Spleen (tissue), 11 donors: ENCODE measurements around the gene NSL1. TPM values are rescaled to one million over a fixed set of nuclear protein-coding genes. Genes with fewer than 3 reads are reported as not detected.
A peak's percentile ranks its signal among the peaks of the same experiment; 100 is the strongest.

Experiments used
- DNase-seq: peaks from one replicate; pipeline ENCODE4 v3.0.0-alpha.2; 2020
- H3K27ac ChIP-seq, 8 donors: fragments of 200-600 bp; sonication (generic) in 7 of 8; 1 replicate in 4 of 8; 2 replicates in 4 of 8; pipeline versions ENCODE4 v1.5.0 to v1.8.0; 2016 to 2021; ENCODE audit warnings: inconsistent platforms in 4 of 8, mild to moderate bottlenecking in 4 of 8, moderate library complexity in 1 of 8
- H3K27me3 ChIP-seq, 7 donors: fragments of 200-600 bp; sonication (generic) in 6 of 7; replicated peaks in 1 of 7; 1 replicate in 4 of 7; 2 replicates in 3 of 7; pipeline versions ENCODE4 v1.5.0 to v1.8.0; 2016 to 2021; ENCODE audit warnings: inconsistent platforms in 3 of 7, mild to moderate bottlenecking in 1 of 7
- H3K36me3 ChIP-seq, 6 donors: fragments of 200-600 bp; sonication (generic) in 5 of 6; 1 replicate in 4 of 6; 2 replicates in 2 of 6; pipeline versions ENCODE4 v1.5.0 to v1.8.0; 2016 to 2021; ENCODE audit warnings: inconsistent platforms in 2 of 6
- H3K4me1 ChIP-seq, 6 donors: fragments of 200-600 bp; sonication (generic) in 5 of 6; 1 replicate in 3 of 6; 2 replicates in 3 of 6; pipeline versions ENCODE4 v1.5.0 to v1.8.0; 2016 to 2021; ENCODE audit warnings: inconsistent platforms in 3 of 6
- H3K4me3 ChIP-seq, 8 donors: fragments of 200-600 bp; sonication (generic) in 7 of 8; 1 replicate in 4 of 8; 2 replicates in 4 of 8; pipeline versions ENCODE4 v1.5.0 to v1.8.0; 2016 to 2021; ENCODE audit warnings: inconsistent platforms in 4 of 8, mild to moderate bottlenecking in 4 of 8, moderate library complexity in 2 of 8
- H3K9me3 ChIP-seq, 8 donors: fragments of 200-600 bp; sonication (generic) in 7 of 8; 1 replicate in 4 of 8; 2 replicates in 4 of 8; pipeline versions ENCODE4 v1.5.0 to v1.8.0; 2016 to 2021; ENCODE audit warnings: inconsistent platforms in 4 of 8
- POLR2A ChIP-seq, 3 donors: fragments of 450-650 bp; IDR thresholded peaks; one replicate each; pipeline ENCODE4 v1.5.1; 2017; ENCODE audit warnings: antibody characterized with exemption in 3 of 3, mild to moderate bottlenecking in 1 of 3
- POLR2AphosphoS5 ChIP-seq, 3 donors: sonication (generic); formaldehyde crosslinking; IDR thresholded peaks; one replicate each; pipeline ENCODE4 v1.5.1; 2017; ENCODE audit warnings: antibody characterized with exemption in 3 of 3
- WGBS, 5 donors: extraction: QIAGEN DNeasy Blood & Tissue Kit in 3 of 5; methylation state at CpG; one replicate each; pipeline versions ENCODE4 v1.1.5 to v1.1.7; 2013 to 2018; 5-methylcytosine and 5-hydroxymethylcytosine counted together
- intact Hi-C: fragments of 100-400 bp; cut with DNase I; formaldehyde crosslinking; loops from one replicate; pipeline ENCODE4 v1.15.0; 2023; ENCODE audit warnings: low total_unique reads
- polyA plus RNA-seq, 3 donors: library from polyadenylated mRNA; stranded (reverse); fragments of 200-250 nt; gene quantifications; one replicate each; pipeline ENCODE4 v1.2.1, GENCODE V29; 2013
- total RNA-seq, 7 donors: library from RNA; depleted of rRNA in 3 of 7; stranded (reverse); fragments of >200 nt in 3 of 7; fragmentation: NEBNext Ultra II Directional in 4 of 7; extraction: Animal tissue kit (Norgen Biotek cat#: 25700) in 4 of 7; gene quantifications; one replicate each; pipeline versions ENCODE4 v1.1.0 to v1.2.1, GENCODE V29; 2016 to 2021
- TF ChIP-seq, protein P1 (sequence below), 11 experiments: fragments of 200-600 bp in 7 of 11; fragments of 450-650 bp in 4 of 11; sonication (generic) in 4 of 11; IDR thresholded peaks in 8 of 11; conservative IDR thresholded peaks in 3 of 11; 1 replicate in 7 of 11; 2 replicates in 4 of 11; pipeline versions ENCODE4 v1.4.0 to v1.8.0; 2016 to 2021; ENCODE audit warnings: antibody characterized with exemption in 11 of 11, inconsistent platforms in 4 of 11, mild to moderate bottlenecking in 1 of 11
- donor health status: healthy with polysubstance abuse.
- donor health status: DM: no; HTN: no; CAD: no; lungs with moderate emphysema.
- donor health status: DM: no; HTN: no; CAD: no.
- donor health status: Bipolar disorder and iron deficiency.
- donor health status: healthy.
- donor health status: DM: no; HTN: no; CAD: no.
- donor health status: DM: yes; HTN: yes; CAD: no.

NSL1 gene
- total and polyA plus RNA-seq, 10 donors: 16.4 to 92.3 (median 38.2) TPM

- DNase-seq: no peak
- TF ChIP-seq POLR2AphosphoS5 (IDR thresholded peaks at IDR 0.05) (no peak), POLR2A (IDR thresholded peaks at IDR 0.05) (no peak)
- TF ChIP-seq, protein P1, sequence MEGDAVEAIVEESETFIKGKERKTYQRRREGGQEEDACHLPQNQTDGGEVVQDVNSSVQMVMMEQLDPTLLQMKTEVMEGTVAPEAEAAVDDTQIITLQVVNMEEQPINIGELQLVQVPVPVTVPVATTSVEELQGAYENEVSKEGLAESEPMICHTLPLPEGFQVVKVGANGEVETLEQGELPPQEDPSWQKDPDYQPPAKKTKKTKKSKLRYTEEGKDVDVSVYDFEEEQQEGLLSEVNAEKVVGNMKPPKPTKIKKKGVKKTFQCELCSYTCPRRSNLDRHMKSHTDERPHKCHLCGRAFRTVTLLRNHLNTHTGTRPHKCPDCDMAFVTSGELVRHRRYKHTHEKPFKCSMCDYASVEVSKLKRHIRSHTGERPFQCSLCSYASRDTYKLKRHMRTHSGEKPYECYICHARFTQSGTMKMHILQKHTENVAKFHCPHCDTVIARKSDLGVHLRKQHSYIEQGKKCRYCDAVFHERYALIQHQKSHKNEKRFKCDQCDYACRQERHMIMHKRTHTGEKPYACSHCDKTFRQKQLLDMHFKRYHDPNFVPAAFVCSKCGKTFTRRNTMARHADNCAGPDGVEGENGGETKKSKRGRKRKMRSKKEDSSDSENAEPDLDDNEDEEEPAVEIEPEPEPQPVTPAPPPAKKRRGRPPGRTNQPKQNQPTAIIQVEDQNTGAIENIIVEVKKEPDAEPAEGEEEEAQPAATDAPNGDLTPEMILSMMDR (IDR thresholded peaks at IDR 0.05 in 8 of 11, conservative IDR thresholded peaks at IDR 0.05 in 3 of 11): peak in 5 of 11 experiments; percentile 17 to 40 (median 27)
- Histone ChIP-seq H3K27me3 (no peaks in the 10 kb centered on the region), H3K4me1 (peaks cover 0 to 17% (median 8%) of the 10 kb centered on the region in 6 donors), H3K27ac (no peak overlapping the region), H3K9me3 (no peaks in the 10 kb centered on the region), H3K4me3 (no peak overlapping the region), H3K36me3 (peaks cover 0 to 55% (median 9%) of the 10 kb centered on the region in 6 donors)
- WGBS, 5 donors: 60 to 74% (median 62%) methylated on average over 5 of the region's 5 CpGs
- intact Hi-C loops: loop anchor here (10.0 kb wide), 1 partner anchor 180 kb away; no protein-coding TSS in a partner anchor
Observed at GRCh38 chr1:212814537-212815334, 23.2 kb upstream of the NSL1 start.

GRCh38 chr1:212805767-212806166 lies 14.2 kb upstream of the NSL1 start:
- TF ChIP-seq, protein P1 (IDR thresholded peaks at IDR 0.05 in 8 of 11, conservative IDR thresholded peaks at IDR 0.05 in 3 of 11): no peak
- WGBS, 5 donors: 80 to 95% (median 90%) methylated on average over 3 of the region's 3 CpGs
- Histone ChIP-seq H3K4me1 (no peaks in the 10 kb centered on the region), H3K27ac (no peak overlapping the region), H3K4me3 (no peak overlapping the region), H3K27me3 (no peaks in the 10 kb centered on the region), H3K36me3 (peaks cover 0 to 98% (median 66%) of the 10 kb centered on the region in 6 donors), H3K9me3 (no peaks in the 10 kb centered on the region)
- intact Hi-C loops: no loop called here
- DNase-seq: no peak

DNA sequence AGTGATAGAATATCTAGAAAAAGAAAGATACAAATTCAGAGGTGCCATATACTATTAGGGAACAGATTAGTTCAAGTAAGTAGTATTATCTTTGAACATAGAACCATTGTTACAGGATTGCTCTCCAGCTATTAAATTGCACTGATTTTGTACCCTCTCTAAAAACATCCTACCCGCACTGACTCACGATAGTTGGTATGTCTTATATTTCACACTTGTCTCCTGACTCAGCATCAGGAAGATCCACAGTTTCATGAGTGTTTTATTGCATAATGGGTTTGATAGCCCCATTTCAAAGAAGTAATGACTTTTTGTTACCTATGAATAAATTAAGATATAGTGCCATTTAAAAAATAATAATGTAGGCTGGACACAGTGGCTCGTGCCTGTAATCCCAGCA lies 6.1 kb upstream of the NSL1 start:
- 90 to 96% (median 95%) methylated on average over 3 of the region's 3 CpGs for WGBS, 5 donors
- Histone ChIP-seq H3K27me3 (no peaks in the 10 kb centered on the region), H3K4me3 (no peak overlapping the region), H3K9me3 (no peaks in the 10 kb centered on the region), H3K27ac (no peak overlapping the region), H3K4me1 (peaks cover 0 to 56% (median 21%) of the 10 kb centered on the region in 6 donors), H3K36me3 (peaks cover 3 to 76% (median 42%) of the 10 kb centered on the region in 6 donors)
- no peak for DNase-seq
- intact Hi-C loops: no loop called here
- TF ChIP-seq, protein P1 (IDR thresholded peaks at IDR 0.05 in 8 of 11, conservative IDR thresholded peaks at IDR 0.05 in 3 of 11): no peak
- TF ChIP-seq POLR2AphosphoS5 (IDR thresholded peaks at IDR 0.05): no peak
- TF ChIP-seq POLR2A (IDR thresholded peaks at IDR 0.05): no peak

DNA sequence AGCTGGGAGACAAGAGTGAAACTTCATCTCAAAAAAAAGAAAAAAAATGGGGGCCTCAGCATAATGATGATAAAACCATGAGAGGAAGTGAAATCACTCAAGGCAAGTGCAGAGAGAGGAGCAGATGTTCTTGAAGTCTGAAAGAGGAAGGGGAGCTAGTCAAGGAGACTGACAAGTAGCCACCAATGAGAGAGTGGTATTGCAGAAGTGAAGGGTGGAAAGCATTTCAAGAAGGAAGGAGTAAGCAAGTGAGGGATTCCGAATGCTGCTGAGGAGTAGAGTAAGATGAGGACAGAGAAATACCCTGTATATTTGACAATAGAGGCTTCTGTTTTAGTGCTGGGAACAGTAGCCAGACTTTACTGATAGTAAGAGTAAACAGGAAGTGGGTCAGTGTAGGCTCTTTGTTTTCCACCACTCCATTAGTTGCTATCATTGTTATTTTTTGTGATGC lies 3.0 kb upstream of the NSL1 start:
- Histone ChIP-seq H3K9me3 (no peaks in the 10 kb centered on the region), H3K27ac (peak overlapping the region; percentile 17 to 97 (median 74)), H3K36me3 (peaks cover 3 to 45% (median 25%) of the 10 kb centered on the region in 6 donors), H3K4me1 (peaks cover 11 to 78% (median 41%) of the 10 kb centered on the region in 6 donors), H3K4me3 (peak overlapping the region in 3 of 8 donors; percentile 4 to 19 (median 5)), H3K27me3 (no peaks in the 10 kb centered on the region)
- WGBS, 5 donors: 33 to 52% (median 42%) methylated on average over 1 of the region's 1 CpG
- intact Hi-C loops: no loop called here
- DNase-seq: no peak
- TF ChIP-seq POLR2A (IDR thresholded peaks at IDR 0.05) (no peak), POLR2AphosphoS5 (IDR thresholded peaks at IDR 0.05) (peak in 1 of 3 donors; percentile 56)
- TF ChIP-seq, protein P1 (IDR thresholded peaks at IDR 0.05 in 8 of 11, conservative IDR thresholded peaks at IDR 0.05 in 3 of 11): no peak
